GM06990 (cell line): ENCODE results near the gene PPCDC.

Source experiments
- DNase-seq: peaks from one replicate; pipeline ENCODE4 v3.0.0-alpha.2; 2011; ENCODE audit not compliant: insufficient read length; ENCODE audit errors: extremely low read depth
- H3K27me3 ChIP-seq: replicated peaks from 2 replicates; pipeline ENCODE4 v1.6.0; 2011; ENCODE audit warnings: low read length; ENCODE audit not compliant: control insufficient read depth, insufficient read depth
- H3K36me3 ChIP-seq: 2 replicates; pipeline ENCODE4 v1.5.1; 2011; ENCODE audit warnings: low read length; ENCODE audit not compliant: control insufficient read depth, insufficient read depth
- H3K4me3 ChIP-seq: replicated peaks from 2 replicates; pipeline ENCODE4 v1.5.1; 2011; ENCODE audit warnings: low read depth, mild to moderate bottlenecking, control low read depth, low read length
- CTCF ChIP-seq: IDR thresholded peaks from 2 replicates; pipeline ENCODE4 v1.5.1; 2011; ENCODE audit warnings: low read length, control low read depth, mild to moderate bottlenecking, inconsistent platforms; ENCODE audit not compliant: insufficient read depth, poor library complexity, severe bottlenecking

Gene PPCDC

DNA sequence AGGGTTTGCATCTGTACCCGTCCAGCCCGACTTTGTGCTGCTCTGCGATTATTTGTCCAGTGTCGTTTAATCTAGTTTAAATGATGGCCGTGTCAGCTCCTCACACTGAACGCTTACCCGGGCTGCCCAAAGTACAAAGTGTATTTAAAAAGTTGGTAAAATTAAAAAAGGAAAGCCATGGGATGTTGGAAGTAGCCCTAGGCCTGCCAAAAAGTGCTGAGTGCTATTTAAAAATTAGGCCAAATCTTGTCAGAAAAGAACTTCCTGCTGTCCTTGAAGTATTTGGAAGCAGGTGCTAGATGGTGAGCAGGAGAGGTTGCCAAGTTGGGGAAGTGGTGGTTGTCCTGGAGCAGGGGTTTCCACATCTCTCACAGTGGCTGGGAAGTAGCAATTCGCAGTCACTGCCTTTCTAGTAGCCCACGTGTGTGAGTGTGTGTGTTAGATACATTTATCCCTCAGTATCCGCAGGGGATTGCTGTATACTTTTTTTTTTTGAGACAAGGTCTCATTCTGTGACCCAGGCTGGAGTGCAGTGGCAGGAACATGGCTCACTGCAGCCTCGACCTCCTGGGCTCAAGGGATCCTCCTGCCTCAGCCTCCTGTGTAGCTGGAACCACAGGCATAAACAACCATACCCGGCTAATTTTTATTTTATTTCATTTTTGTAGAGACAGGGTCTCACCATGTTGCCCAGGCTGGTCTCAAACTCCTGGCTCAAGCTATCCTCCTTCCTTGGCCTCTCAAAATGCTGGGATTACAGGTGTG lies 664 bp downstream of the PPCDC start:
- Histone ChIP-seq H3K4me3 (peak overlapping the region; percentile 94), H3K36me3 (peaks cover 4% of the 10 kb centered on the region), H3K27me3 (no peaks in the 10 kb centered on the region)
- DNase-seq: no peak
- TF ChIP-seq CTCF: no peak

- H3K4me3 ChIP-seq: no peak overlapping the region
- no peaks in the 10 kb centered on the region for H3K27me3 ChIP-seq
- peaks cover 4% of the 10 kb centered on the region for H3K36me3 ChIP-seq
- no peak for DNase-seq
- no peak for TF ChIP-seq CTCF
Observed at GRCh38 chr15:75025107-75025506, 1.7 kb downstream of the PPCDC start.

DNA sequence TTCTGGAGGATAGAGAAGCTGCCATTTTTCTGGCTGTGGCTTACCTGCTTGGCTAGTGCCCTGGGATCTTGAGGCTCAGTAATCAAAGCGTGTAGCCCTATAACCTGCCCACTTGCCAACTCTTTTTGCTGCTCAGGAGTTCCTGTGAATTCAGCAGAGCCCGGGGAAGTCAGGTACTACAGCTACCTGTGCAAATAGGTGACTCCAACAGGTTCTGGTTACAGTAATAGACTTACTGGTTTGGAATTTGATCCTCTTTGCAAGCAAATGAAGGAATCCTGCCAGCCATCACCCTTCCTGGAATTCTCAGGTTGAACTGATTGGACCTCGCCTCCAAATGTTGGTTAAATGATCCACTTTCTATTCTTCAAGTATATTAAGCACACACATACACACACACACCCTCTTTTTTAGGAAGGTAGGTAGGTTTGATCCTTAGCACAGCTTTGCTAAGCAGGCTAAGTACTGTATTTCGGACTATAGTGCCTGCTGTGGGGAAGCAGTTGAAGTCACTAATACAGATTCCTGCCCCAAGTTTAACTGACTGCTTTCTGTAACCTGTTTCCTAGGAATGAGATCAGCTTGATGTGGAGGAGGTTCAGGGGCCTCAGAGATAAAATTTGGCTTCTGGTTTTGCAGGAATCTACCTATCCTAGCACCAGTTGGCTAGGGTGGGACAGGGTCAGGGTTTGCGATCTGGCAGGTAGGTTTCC lies 2.3 kb downstream of the PPCDC start:
- no peaks in the 10 kb centered on the region for H3K27me3 ChIP-seq
- peaks cover 5% of the 10 kb centered on the region for H3K36me3 ChIP-seq
- DNase-seq: no peak
- TF ChIP-seq CTCF: no peak
- no peak overlapping the region for H3K4me3 ChIP-seq

- peaks cover 6% of the 10 kb centered on the region for H3K36me3 ChIP-seq
- DNase-seq: no peak
- H3K27me3 ChIP-seq: no peaks in the 10 kb centered on the region
- no peak overlapping the region for H3K4me3 ChIP-seq
- TF ChIP-seq CTCF: no peak
Observed at GRCh38 chr15:75027551-75027950, 4.2 kb downstream of the PPCDC start.

DNA sequence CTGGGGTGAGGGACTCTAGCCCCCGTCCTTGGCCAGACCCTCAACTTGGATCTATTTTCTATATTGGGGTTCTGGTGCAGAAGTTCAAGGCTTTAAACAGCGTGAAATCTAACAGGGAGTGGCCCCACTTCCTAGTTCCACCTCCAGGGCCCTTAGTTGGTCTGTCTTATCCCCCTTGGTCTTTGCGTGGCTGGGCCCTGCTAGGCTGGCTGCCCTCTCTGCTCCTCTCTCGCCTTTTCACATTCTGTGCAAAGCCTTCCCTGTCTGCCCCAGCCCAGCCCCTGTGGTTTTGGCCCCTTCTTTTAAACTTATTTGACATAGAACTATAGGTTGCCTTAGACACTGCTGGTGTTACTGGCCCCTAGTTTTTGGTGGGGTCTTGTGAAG lies 5.6 kb downstream of the PPCDC start:
- TF ChIP-seq CTCF: no peak
- Histone ChIP-seq H3K27me3 (no peaks in the 10 kb centered on the region), H3K4me3 (no peak overlapping the region), H3K36me3 (peaks cover 6% of the 10 kb centered on the region)
- no peak for DNase-seq
